AG04449 (cell line): ENCODE measurements around the gene PEX6.

ENCODE experiments used
- CTCF ChIA-PET: fragments of 350-600 bp; formaldehyde crosslinking; extraction: SDS; loops from one replicate; lab custom pipeline; 2021; ENCODE audit warnings: antibody characterized with exemption; lab: Yijun Ruan, JAX
- POLR2A ChIA-PET: fragments of 400-600, 350-600 bp; formaldehyde crosslinking; extraction: SDS; loops from one replicate; lab custom pipeline; 2020; ENCODE audit warnings: antibody characterized with exemption, inconsistent platforms; lab: Yijun Ruan, JAX
- DNase-seq: peaks from one replicate; pipeline ENCODE4 v3.0.0-alpha.2; 2010; ENCODE audit warnings: low read depth, low spot score
- H3K4me3 ChIP-seq: 2 replicates; pipeline ENCODE4 v1.5.1; 2011; ENCODE audit warnings: low read depth, mild to moderate bottlenecking, control low read depth, low read length
- CTCF ChIP-seq: IDR thresholded peaks from one replicate; pipeline ENCODE4 v1.5.1; 2011; ENCODE audit warnings: mild to moderate bottlenecking, moderate library complexity, low read length, control low read depth, inconsistent platforms; ENCODE audit not compliant: insufficient read depth; ENCODE audit errors: missing control alignments

The PEX6 gene

GRCh38 chr6:42966571-42966970 is 12.4 kb downstream of the PEX6 start:
- POLR2A ChIA-PET = no interaction called here
- DNase-seq = no peak
- H3K4me3 ChIP-seq = no peak overlapping the region
- no peak for TF ChIP-seq CTCF
- CTCF ChIA-PET = interaction anchor here (0.7 kb wide), 1 partner anchor 30 kb away, joined by 3 read pairs; no protein-coding TSS in a partner anchor

- ChIA-PET CTCF (interaction anchor here (0.9 to 2.1 kb wide), 4 partner anchors 9 to 58 kb away, joined by 3 to 5 read pairs (median 3); partner anchors contain the start of gene CNPY3), POLR2A (interaction anchor here (0.7 to 1.0 kb wide), 2 partner anchors 15 to 25 kb away, joined by 3 to 4 read pairs; partner anchors contain the start of gene PEX6)
- peak; percentile 32 for TF ChIP-seq CTCF
- DNase-seq = no peak
- no peak overlapping the region for H3K4me3 ChIP-seq
Measured at GRCh38 chr6:42963855-42964605, 15.0 kb downstream of the PEX6 start.

GRCh38 chr6:42963179-42963854 is 15.7 kb downstream of the PEX6 start:
- no peak overlapping the region for H3K4me3 ChIP-seq
- ChIA-PET CTCF (interaction anchor here (2.1 kb wide), 1 partner anchor 34 kb away, joined by 5 read pairs; the partner anchor contains the start of gene CNPY3), POLR2A (interaction anchor here (1.4 kb wide), 1 partner anchor 21 kb away, joined by 4 read pairs; the partner anchor contains the start of gene PPP2R5D)
- no peak for TF ChIP-seq CTCF
- no peak for DNase-seq

- no peak for TF ChIP-seq CTCF
- DNase-seq = no peak
- CTCF ChIA-PET = interaction anchor here (2.1 kb wide), 1 partner anchor 33 kb away, joined by 5 read pairs; the partner anchor contains the start of gene CNPY3
- POLR2A ChIA-PET = interaction anchor here (1.2 to 1.4 kb wide), 2 partner anchors 17 to 22 kb away, joined by 3 to 4 read pairs; partner anchors contain the start of genes PEX6 and PPP2R5D
- no peak overlapping the region for H3K4me3 ChIP-seq
Measured at GRCh38 chr6:42962502-42963178, 16.3 kb downstream of the PEX6 start.

- DNase-seq = no peak
- ChIA-PET CTCF (no interaction called here), POLR2A (interaction anchor here (1.2 to 1.4 kb wide), 2 partner anchors 17 to 22 kb away, joined by 3 to 4 read pairs; partner anchors contain the start of genes PEX6 and PPP2R5D)
- no peak overlapping the region for H3K4me3 ChIP-seq
- TF ChIP-seq CTCF = no peak
Measured at GRCh38 chr6:42962096-42962495, 16.9 kb downstream of the PEX6 start.
